GM18858 (cell line): ENCODE results near the gene LHX4.

Experiments used
- ATAC-seq: cut with Tn5 transposase; IDR thresholded peaks from one replicate; pipeline ENCODE4 v1.9.1; 2021; ENCODE audit not compliant: unreplicated experiment

The LHX4 gene

DNA sequence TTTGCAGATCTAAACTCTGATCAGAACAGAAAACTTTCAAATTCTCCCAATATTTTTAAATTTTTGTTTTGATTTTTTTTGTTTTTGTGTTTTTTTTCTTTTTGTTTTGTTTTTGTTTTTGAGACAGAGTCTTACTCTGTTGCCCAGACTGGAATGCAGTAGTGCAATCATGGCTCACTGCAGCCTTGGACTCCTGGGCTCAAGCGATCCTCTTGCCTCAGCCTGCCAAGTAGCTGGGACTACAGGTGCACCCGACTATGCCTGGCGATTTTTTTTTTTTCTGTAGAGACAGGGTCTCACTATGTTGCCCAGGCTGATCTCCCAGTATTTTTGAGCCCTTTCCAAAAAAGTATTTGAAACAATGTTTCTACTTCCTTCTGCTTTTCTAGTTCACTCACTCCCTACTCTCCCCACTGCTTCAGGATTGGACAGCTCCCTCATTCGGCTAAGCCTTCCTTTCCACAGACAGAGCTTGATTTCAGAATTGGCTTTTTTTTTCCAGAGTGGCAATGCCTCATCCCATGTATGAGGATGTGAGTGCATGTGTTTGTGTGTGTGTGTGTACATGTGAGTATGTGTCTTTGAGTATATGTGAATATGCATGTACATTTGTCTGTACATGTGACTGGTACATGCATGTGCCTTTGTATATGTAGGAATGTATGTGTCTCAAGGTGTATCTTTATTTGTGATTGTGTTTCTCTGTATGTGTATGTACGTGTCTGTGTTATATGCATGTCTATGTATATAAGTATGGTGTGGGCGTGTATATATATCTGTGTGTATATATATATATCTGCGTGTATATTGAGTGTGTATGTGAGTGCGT is 11.9 kb downstream of the LHX4 start:
- ATAC-seq: no peak

- no peak for ATAC-seq
These were observed 13.6 kb downstream of the LHX4 start for GRCh38 chr1:180243517-180244221.

DNA sequence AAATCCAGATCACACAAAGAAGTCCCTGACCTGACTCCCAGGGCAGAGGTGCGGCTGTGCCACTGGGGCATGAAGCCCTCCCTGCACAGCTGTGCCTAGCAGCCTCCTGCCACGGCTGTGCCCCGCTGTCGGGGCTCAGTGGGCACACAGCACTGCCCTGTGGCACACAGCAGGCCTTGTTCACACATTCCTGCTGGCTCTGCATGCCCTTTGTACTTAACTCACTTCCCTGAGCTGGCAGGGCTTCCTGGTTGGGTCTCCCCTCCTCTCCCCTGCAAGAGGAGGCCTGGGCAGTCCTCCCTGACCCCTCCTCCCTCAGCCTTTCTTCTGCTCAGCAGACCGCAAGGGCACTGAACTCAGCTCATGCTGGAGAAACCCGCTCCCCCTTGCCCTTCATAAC is 14.8 kb downstream of the LHX4 start:
- no peak for ATAC-seq

GRCh38 chr1:180246579-180246978 is 16.5 kb downstream of the LHX4 start:
- ATAC-seq: no peak

DNA sequence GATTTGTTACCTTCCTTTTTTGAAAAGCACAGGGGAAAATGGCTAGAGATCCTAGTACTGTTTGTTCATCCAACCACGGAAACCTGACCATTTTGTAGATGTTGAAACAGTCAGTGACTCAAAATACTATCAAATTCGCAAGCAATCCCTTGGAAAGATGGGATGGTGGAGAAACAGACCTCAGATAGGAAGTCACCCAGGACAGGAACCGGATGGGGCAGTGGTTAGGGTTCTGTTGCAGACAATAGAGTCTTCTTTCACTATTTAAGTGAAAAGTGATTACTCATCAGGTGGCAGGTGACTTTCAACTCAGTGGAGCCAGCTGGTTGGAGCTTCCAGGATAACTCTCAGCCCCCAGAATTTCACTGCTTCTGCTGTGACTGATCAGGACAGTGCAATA is 17.0 kb downstream of the LHX4 start:
- no peak for ATAC-seq

DNA sequence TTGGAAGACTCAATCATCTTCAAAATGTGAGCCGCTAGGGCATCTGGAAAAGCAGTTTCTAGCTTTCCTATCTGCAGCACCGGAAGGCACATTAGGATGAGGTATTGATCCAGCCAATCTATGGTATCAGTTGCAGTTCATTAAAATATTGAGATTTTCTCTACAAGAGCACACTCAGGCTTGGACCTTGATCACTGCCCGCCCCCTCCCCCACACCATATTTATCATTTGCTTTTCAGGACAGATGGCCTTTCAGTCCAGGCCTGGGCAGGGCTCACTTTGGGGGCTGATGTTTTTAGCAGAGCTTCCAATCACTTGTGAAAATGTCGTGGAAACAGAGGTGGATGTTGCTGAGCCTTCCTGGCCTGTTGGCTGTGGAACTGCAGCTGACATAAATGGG is 17.5 kb downstream of the LHX4 start:
- ATAC-seq: no peak

- ATAC-seq: no peak
These were observed 18.1 kb downstream of the LHX4 start for GRCh38 chr1:180248176-180248575.

DNA sequence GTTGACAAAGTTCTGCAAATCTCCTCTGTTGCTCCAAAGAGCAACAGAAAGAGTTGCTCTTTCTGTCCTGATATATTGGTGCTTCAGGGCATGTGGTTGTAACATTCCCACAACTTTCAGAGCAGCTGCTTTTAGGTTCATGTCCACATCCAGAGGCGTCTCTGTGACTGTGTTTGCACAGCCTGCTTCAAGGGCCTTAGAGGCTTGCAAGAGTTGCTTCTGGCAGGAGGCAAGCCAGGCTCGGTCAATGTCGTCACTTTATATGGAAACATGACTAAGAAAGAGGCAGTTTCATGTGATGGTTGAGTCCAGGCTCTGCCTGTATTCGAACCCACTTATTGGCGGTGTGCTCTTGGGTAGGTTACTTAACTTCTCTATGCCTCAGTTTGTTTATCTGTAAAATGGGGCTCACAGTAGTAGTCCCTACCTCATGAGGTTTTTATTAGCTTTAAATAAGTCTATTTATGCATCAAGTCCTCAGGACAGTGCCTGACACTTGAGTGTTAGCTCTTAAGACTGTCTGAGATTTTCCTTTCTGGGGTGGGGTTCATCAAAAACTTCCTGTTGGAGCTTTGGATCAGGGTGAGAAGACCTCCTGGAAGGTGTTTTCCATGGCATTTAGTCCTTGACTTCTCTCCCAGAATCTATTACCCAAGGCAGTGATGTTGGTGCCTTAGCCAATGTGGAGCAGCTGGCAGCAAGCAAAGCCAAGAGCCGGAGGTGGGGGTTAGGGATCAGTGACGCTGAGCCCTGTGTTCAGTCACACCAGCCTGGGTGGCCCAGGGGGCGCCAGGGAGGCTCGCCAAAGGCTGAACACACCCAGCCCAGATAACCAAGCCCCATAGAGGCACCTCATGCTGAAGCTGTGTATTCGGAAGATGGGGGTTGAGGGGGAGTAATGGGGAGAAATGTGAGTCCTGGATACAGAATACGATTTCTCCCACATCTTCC is 18.9 kb downstream of the LHX4 start:
- ATAC-seq: no peak

DNA sequence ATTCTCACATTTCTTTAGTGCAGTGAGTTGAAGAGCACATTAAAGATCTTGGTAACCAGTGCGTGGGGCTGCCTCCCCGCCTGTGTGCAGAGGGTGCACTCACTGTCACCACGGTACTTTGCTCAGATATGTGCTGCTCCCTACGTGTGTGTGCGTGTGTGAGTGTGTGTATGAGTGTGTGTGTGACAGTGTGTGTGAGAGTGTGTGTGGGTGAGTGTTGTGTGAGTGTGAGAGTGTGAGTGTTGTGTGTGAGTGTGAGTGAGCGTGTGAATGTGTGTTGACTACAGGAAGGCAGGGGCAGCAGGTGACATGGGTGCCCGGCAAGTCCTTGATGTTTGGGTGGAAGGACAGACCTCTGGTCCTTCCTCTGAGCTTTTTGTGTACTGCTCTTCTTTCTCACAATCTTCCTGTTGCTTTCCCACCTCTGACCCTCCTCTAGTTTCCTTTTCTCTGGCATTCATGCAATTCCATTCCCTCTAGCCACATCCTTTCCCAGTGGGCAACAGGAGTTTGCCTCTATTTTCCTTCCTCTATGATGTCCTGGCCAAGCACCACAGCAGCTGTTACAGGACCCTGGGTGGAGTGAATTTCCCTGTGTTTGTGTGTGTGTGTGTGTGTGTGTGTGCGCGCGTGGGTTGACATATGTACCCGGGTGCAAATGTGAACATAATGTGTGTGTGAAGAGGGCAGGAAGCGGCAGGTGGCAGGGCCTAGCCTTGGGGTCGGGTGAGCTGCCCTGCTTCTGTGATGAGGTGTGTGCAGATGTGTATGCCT is 19.8 kb downstream of the LHX4 start:
- ATAC-seq: no peak

DNA sequence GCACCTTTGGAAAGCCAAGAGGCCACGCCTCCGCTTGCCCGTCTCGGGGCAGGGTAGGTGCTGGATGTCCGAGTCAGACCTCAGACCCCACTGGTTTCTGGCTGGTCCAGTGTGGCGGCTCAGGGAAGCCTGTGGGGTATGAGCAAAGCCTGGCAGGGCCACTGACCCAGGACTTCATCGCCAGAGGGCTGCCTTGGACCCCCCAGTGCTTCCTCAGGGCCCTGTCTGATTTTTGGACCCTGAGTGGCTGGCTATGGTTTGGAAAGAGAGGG is 20.4 kb downstream of the LHX4 start:
- ATAC-seq: no peak

GRCh38 chr1:180250883-180251509 is 20.9 kb downstream of the LHX4 start:
- ATAC-seq: no peak

DNA sequence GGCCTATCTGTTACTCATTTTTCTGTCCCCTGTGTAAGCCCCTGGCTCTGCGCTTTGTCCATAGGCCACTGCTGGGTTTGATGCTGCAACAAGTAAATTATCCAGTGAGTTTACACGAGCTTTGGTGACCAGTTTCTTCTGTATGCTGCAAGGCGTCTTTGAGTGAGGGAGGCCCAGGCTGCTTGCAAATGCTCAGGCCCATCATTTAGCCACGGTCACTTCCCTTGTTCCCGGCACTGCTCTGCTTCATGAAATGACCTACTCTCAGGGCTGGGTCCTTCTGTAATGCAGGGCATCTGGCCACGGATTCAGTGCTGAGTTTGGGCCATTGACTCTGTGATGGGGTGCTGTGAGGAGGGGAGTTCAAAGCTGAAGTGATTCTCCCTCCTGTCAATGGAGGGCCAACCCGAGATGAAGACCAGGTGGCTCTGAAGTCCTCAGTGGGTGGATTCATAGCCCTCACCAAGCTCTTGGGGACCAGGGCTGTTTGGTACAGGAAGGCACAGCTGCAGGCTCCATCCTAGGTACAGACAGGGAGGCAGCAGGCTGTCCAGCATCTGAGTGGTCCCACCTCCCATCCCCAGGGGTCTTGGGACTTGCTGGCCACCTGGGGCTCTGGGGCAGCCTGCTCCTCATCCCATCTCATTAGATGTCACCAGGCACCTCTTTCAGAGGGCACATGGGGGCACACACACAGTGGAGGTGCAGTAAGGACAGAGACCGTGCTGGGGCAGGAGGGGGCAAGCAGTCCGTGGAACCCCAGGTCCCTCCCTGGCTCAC is 21.7 kb downstream of the LHX4 start:
- ATAC-seq: no peak

DNA sequence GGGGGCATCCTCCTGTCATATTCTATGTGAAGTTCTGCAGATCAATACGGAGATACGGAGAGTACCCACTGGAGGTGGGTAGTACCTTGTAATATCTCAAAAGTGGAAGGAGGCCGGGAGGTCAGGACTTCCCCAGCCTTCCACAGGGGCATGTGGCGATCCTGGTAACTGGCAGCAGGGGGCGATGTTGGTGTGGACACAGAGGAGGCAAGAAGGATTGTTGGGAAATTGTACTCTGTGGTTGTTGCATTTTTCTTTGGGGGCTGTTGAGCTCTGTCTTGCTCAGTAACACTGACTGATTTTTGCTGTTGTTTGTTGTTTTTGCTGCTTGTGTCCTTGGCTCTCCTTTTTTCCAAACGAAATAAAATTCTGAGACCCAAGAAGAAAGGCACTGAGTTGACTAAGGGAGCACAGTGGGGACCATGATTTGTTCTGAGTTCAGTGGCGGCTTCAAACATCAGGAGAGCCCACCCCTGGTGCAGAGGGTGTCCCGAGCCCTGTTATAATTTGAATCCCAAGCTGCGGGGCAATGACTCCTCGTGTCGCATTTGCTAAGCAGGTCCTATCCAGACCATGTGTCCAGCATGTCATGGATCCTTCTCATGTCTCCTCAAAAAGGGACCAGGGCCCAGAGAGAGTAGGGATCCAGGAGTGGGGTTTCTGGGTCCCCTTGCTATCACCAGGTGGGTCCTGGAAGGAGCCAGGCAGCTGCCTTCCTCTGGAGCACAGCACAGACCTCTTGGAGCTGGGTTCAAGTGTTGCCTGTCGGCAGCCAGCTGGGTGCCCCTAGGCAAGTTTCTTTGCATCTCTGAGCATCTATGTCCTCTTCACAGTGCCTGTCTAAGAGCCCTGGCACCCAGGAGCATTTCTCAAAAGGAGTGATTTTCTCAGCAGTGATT is 22.8 kb downstream of the LHX4 start:
- no peak for ATAC-seq

- no peak for ATAC-seq
These were observed 23.8 kb downstream of the LHX4 start for GRCh38 chr1:180253585-180254495.

GRCh38 chr1:180254496-180254819 is 24.4 kb downstream of the LHX4 start:
- ATAC-seq: no peak

DNA sequence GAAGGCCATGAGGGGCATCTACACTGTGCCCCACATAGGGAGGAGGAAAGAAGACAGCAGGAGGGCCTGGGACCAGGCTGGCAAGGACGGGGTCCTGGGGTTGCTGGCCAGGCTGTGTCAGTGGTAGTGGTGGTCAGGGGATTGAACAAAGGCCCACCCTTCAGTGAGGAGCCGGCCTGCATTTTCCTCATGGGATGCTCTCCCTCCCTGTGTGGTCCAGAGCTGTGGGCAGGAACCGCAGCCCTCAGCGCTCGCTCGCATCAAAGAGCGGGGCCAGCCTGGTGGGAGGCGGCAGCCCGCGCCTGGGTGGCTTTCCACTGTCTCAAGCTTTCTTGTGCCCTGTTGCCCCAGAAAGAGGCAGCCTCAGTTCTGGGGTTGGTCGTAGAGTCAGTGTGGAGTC is 24.8 kb downstream of the LHX4 start:
- no peak for ATAC-seq

DNA sequence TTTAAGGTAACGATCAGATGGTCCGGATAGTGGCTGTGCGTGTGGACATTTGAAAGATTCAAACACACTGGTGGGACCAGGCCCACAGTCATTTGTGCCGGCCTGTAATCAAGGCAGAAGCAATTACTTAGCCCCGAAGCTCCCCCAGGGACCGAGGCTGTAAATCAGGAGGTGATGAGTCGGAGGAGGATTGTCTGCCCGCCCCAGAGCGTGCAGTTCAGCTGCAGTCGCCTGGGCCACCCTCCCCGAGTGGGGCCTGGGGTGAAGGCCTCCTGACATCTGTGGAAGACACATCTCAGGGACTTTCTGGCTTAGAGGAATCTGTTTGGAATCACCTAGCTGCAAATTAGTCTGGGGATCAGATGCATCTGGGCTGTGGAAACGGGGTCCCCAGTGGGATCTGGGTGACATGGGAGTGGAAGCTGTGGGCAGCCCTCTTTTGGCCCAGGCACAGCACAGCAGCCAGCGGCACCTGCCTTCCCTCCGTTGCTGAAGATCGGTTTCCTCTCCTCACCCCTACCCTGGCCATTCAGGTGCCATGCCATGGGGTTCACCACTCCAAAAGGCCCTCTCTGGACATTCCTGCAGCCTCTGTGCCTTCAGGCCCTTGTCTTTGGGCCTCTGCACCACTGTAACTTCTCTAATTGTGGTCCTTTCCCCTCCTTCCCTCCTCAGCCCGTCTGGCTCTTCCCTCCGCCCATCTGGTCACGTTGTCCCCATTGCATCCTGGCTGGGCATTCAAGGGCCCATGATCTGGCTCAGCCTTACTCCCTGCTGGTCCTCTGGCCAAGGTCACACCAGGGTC is 25.7 kb downstream of the LHX4 start:
- ATAC-seq: no peak
